Ammon's horn (tissue), 1 donor: ENCODE data around the gene MTURN.
"Not testable (repeated sequence)": the region's sequence is repeated elsewhere in the genome, so short reads cannot be mapped to it uniquely, and the experiment has no call there.

ENCODE experiments used
- DNase-seq: peaks from one replicate; pipeline ENCODE4 v3.0.0-alpha.2; 2016; ENCODE audit warnings: low spot score

The MTURN gene

DNA sequence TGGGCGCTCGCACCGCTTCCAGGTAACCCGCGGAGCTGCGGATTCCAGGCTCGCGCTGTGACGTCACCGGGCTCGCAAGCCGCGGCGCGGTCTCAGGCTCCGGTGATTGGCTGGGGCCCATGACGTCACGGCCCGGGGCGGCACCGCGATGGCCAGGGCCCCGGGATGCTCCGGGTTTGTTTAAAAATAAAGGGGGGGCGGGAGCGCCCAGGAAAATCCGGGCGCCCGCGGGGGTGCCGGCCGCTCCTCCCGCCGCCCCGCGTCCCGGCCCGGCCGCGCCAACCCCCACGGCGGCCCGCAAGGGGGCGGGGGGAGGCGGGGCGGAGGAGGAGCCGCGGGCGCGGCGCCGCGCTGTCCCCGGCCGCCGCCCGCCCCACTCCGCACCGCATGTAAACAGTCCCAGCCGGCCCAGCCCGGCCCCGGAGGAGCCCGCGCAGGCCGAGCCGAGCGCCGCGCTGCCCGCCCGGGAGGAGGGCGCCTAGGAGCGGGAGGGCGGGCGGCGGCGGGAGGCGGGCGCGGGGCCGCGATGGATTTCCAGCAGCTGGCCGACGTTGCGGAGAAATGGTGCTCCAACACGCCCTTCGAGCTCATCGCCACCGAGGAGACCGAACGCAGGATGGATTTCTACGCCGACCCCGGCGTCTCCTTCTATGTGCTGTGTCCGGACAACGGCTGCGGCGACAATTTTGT, at the start of gene MTURN:
MTURN (plus strand) TSS at position 376 of the 690 bp plus-strand sequence; CDS start at position 527, 151 bp downstream.
- DNase-seq = peak; percentile 92

DNA sequence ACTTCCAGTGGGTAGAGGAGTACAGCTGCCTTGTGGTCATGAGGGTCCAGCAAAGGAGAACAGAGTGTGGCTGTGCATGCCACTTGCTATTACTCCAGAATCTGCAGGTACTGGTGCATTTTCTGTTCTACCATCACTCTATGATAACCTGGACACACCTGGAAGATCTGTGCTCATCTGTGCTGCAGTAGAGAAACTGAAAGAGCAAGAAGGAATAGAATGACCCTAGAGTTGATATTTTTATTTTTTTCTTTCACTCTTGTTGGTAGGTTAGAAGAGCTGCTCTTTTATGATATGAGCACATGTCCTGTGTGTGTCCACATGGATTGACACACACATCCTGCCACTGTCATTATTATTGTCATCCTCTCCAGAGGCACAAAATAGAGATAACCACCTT, 48.3 kb upstream of the MTURN start:
- no peak for DNase-seq

DNA sequence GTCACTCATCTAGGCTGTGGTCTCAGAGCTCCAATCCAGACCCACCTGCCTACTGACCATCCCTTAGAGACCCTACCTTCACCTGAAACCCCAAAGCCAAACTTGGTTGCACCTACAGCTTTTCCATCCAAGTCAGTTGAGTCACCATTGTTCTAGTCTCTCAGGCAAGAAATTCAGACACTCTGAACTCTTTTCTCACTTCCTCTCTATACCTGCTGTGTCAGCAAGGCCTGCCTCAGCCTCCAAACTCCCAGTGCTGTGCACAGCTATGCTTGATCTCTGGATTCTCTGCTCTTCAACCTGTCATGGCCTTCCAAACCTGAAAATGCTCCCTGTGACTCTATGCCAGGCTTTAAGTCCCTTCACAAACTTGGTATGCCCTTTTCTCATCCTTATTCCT, 47.4 kb upstream of the MTURN start:
- no peak for DNase-seq

DNA sequence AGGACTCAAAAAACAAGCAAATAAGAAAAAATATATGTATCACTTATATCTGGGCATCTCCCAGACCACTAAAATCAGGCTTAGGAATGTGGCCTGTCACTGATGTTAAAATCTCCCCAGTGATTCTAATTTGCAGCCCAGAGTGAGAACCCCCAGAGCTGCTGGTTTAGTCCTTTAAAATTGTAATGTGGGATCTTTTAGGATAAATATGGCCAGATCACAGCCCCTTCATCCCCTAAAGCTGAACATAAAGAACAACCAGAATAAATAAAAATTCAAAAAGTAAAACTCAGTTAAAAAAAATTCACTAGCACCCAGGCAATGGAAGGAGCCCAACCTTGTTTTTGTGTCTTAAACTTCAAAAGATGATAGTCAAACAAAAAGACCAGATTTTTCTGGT, 46.4 kb upstream of the MTURN start:
- no peak for DNase-seq

- DNase-seq = no peak
These were observed 44.7 kb upstream of the MTURN start for GRCh38 chr7:30090111-30090510.

GRCh38 chr7:30091491-30091912, 43.3 kb upstream of the MTURN start:
- DNase-seq = peak; percentile 40

DNA sequence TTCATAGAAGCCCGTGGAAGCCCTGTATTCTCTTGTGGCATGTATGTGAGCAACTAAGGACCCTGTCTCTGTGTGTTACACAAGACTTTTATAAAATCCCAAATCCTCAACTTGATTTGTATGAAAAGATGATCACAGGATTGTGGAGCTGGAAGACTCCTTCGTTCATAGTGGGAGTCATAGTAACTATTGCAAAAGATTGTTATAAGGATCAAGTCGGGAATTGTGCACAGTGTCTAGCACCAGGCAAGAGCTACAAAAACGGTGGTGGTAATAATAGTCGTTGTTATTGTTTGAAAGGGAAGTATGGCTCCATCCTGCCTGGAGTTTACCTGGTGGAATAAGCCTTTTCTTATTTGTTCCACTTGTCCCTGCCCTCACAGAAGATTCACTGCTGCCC, 42.8 kb upstream of the MTURN start:
- DNase-seq = no peak

- DNase-seq = no peak
These were observed 41.3 kb upstream of the MTURN start for GRCh38 chr7:30093420-30093952.

DNA sequence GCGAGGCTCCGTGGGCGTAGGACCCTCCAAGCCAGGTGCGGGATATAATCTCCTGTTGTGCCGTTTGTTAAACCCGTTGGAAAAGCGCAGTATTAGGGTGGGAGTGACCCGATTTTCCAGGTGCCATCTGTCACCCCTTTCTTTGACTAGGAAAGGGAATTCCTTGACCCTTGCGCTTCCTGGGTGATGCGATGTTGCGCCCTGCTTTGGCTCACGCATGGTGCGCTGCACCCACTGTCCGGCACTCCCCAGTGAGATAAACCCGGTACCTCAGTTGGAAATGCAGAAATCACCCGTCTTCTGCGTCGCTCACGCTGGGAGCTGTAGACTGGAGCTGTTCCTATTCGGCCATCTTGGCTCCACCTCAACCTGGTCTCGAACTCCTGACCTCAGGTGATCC, 36.2 kb upstream of the MTURN start:
- not testable (repeated sequence) for DNase-seq

DNA sequence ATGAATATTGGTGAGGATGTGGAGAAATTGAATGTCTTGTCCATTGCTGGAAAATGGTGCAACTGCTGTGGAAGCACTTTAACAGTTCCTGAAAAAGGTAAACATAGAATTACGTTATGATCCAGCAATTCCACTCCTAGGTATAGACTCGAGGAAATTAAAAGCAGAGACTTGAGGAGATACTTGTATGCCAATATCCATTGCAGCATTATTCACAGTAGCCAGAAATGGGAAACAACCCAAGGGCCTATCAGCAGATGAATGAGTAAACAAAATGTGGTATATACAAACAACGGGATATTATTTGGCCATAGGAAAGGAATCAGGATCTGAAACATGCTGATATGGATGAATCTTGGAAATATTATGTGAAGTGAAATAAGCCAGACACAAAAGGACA, 32.5 kb upstream of the MTURN start:
- no peak for DNase-seq

DNA sequence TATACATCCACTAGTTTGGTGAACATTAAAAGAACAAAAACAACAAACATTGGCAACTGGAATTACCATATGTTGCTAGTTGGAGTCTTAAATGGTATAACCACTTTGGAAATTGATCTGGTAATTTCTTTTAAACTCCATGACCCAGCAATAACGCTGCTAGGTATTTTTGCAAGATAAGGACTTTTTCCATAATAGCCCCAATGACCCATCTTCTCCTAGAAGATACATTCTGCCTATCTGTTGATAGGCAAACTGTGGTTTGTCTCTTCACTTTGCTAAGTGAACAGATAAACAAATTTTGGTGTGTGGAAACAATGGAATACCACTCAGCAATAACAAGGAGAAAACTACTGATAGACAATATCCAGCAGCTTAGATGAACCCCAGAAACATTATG, 30.6 kb upstream of the MTURN start:
- DNase-seq = no peak

DNA sequence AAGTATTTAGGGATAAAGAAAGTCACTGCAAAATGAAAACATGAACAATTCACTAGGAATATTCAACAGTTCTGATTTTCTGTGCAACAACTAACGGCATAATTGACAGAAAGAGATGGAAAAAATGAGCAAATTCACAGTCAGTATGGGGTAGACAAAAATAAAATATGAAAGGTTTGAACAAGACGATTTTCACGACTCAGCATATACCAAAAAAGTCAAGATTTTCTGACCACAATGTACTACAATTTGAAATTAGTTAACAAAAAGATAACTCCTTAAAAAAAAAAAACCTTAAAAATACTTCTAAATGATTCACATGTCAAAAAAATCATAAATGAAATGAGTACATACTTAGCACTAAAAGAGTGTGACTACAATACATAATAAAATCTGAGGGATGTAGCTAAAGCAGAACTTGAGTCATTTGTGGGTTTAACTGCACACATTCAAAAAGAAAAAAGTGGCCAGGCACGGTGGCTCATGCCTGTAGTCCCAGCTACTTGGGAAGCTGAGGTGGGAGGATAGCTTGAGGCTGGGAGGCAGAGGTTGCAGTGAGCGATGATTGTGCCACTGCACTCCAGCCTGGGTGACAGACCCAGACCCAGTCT, 22.6 kb upstream of the MTURN start:
- no peak for DNase-seq

DNA sequence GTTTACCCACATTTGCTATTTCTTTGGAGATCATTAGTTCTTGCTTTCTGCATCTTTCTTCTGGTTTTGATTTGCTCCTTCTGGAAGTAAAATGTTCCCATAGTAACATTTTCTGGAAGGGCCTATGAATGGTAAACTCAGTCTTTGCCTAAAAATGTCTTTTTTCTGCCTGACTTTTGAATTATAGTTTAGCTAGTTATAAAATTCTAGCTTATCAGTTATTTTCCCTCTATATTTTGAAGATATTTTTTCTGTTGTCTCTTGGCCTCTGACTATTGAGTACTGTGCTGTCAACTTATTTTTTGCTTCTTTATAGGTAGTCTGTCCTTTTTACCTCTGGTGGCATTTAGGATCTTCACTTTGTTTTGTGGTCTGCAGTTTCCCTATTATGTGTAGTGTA, 21.6 kb upstream of the MTURN start:
- no peak for DNase-seq

DNA sequence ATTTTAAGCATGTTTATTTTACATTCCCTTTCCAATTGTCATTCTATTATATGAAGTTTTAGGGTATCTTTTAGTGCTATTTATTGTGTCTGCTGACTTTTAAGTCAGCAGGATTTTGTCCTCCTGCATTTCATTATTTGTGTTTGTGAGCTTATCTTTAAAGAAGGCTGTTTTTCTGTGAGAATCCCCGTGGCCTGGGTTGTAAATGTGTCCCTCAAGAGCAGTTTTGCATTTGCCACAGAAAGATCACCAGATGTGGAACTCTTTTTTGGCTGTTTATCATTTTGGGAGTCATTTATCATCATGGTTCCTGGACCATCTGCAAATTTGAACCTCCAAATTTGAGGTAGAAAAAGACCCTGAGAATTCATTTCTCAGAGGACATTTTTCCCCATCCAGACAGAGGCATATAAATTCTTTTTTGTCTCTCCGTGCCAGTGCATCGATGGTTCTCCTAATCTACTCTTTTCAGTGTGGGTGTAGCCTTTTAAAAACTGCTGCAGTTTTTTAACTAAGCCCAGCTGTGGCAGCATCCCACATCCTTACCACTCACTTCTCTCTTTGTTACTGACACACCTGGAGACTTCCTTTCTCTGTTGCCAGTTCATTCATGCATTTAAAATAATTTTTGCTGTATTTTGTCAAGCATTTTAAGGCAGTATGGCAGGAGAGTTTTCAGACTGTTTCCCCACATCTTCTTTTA, 20.1 kb upstream of the MTURN start:
- no peak for DNase-seq

DNA sequence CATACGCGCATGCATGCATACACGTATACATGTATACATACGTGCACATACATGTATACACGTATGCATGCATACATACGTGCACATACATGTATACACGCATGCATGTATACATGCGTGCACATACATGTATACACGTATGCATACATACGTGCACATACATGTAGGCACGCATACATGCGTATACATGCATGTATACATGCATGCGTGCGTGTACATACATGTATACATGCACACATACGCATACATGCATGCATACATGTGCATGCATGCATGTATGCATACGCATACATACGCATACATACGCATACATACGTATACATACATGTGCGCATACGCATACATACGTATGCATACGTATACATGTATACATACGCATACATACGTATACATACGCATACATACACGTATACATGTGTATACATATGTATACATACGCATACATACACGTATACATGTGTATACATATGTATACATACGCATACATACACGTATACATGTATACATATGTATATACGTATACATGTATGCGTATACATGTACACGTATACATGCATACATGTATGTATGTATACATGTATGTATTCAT, 19.0 kb upstream of the MTURN start:
- DNase-seq = no peak

- DNase-seq = peak; percentile 56
These were observed 18.0 kb upstream of the MTURN start for GRCh38 chr7:30116771-30117170.

DNA sequence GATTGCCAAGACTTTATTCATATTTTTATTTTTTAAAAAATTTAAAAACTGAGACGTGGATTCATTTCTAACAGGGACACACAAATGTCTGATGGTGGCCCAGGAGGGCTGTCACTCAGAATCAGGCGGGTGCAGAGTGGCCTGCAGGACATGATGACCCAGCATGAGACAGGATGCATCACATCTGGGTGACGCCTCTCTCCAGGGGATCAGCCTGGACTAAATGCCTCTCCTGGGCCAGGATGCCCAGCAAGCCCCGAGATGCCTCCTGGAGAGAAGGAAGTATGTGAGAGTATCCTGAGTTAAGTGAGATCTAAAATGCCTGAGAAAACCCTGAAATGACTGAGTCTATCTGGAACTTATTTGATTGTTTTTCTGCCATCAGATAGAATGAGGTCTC, 16.9 kb upstream of the MTURN start:
- no peak for DNase-seq

- no peak for DNase-seq
These were observed 14.8 kb upstream of the MTURN start for GRCh38 chr7:30119890-30120577.

- no peak for DNase-seq
These were observed 813 bp upstream of the MTURN start for GRCh38 chr7:30133736-30134610.

DNA sequence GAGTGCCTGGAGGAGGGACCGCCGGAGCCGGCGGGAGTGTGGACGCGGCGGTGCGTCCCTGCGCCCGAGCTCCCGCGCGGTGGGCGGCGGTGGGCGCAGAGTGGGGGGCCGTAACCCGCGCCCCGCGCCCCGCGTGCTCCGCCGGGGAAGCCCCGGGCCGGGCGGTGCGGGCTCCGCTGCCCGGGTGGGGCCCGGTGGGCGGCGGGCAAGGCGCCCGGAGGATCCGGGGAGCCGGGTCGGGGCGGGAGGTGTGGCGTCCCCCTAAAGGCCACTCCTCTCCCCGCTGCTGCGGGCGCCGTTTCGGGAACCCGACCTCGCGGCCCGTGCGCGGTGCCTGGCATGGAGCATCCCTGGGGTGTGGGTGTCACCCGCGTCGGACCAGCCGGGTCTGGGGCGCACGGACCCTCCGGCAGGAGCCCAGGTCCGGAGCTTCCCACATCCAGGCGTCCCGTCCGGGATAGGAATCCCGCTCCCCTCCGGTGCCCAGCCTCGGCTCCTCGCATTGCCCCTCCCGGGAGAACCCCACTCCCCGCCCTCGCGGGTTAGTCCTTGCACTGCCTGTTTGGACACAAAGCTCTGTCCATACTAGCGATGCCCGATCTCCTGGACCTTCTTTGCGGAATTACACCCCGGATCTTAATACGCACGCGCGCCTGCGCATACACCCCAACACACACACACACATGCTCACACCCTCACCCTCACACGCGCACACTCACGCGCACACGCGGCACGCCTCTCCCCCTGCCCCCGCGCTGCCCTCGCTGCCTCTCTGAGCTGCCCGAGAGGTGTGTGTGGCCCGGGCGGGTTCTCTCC, 723 bp downstream of the MTURN start:
- DNase-seq = peak; percentile 84
